GM21390 (cell line): ENCODE measurements around the gene RNF208.
A peak's percentile ranks its signal among the peaks of the same experiment; 100 is the strongest.

Source experiments
- ATAC-seq: cut with Tn5 transposase; IDR thresholded peaks from one replicate; pipeline ENCODE4 v1.9.1; 2021; ENCODE audit not compliant: unreplicated experiment

The RNF208 gene

GRCh38 chr9:137215196-137215986 lies 6.6 kb downstream of the RNF208 start:
- ATAC-seq, result no peak

GRCh38 chr9:137214620-137215019 lies 7.4 kb downstream of the RNF208 start:
- ATAC-seq, result no peak

GRCh38 chr9:137213160-137214060 lies 8.6 kb downstream of the RNF208 start:
- no peak for ATAC-seq

GRCh38 chr9:137212520-137212919 lies 9.5 kb downstream of the RNF208 start:
- ATAC-seq, result no peak

GRCh38 chr9:137211532-137211931 lies 10.5 kb downstream of the RNF208 start:
- ATAC-seq, result no peak

GRCh38 chr9:137206602-137207001 lies 15.4 kb downstream of the RNF208 start:
- no peak for ATAC-seq

- peak; percentile 53 for ATAC-seq
Observed at GRCh38 chr9:137205126-137206069, 16.6 kb downstream of the RNF208 start, which contains the start of the genes NDOR1 and TMEM203. Gene NDOR1 (plus strand): TSS chr9:137205700. CDS start chr9:137205778, 78 bp downstream. Gene TMEM203 (minus strand): TSS chr9:137205648. CDS start chr9:137205414, 234 bp downstream.

GRCh38 chr9:137204731-137205125 lies 17.3 kb downstream of the RNF208 start:
- no peak for ATAC-seq

GRCh38 chr9:137202966-137203365 lies 19.1 kb downstream of the RNF208 start:
- ATAC-seq, result no peak

- no peak for ATAC-seq
Observed at GRCh38 chr9:137201205-137201868, 20.7 kb downstream of the RNF208 start.

GRCh38 chr9:137200311-137201204 lies 21.5 kb downstream of the RNF208 start, which contains the start of gene TPRN:
Gene TPRN (minus strand): TSS chr9:137200741. CDS start chr9:137200711, 30 bp downstream.
- peak; percentile 78 for ATAC-seq

GRCh38 chr9:137199411-137200121 lies 22.5 kb downstream of the RNF208 start:
- ATAC-seq, result no peak

GRCh38 chr9:137198902-137199283 lies 23.1 kb downstream of the RNF208 start:
- ATAC-seq, result no peak

GRCh38 chr9:137198051-137198901 lies 23.8 kb downstream of the RNF208 start:
- ATAC-seq, result no peak

- no peak for ATAC-seq
Observed at GRCh38 chr9:137195525-137196220, 26.4 kb downstream of the RNF208 start.

- ATAC-seq, result no peak
Observed at GRCh38 chr9:137194909-137195308, 27.1 kb downstream of the RNF208 start.

GRCh38 chr9:137194388-137194787 lies 27.7 kb downstream of the RNF208 start:
- ATAC-seq, result no peak
